ENCODE results near the gene LENG1.

LENG1 gene

GRCh38 chr19:54164369-54165068, 5.0 kb upstream of the LENG1 start:
- no peaks in the 10 kb centered on the region for H3K9me3 ChIP-seq (ENCODE audit: insufficient read depth, low read depth, low read length)
- H3K4me3 ChIP-seq (ENCODE audit: low read length, poor library complexity, severe bottlenecking): no peak overlapping the region
- peaks cover 19% of the 10 kb centered on the region; the same call in 1 of the 2 replicates for H3K79me2 ChIP-seq (ENCODE audit: insufficient read depth, low read length)
- H3F3A ChIP-seq (ENCODE audit: low read depth): no peaks in the 10 kb centered on the region
- no peaks in the 10 kb centered on the region for H3K36me3 ChIP-seq (ENCODE audit: insufficient read depth, low read length)
- no peaks in the 10 kb centered on the region for H3K9me2 ChIP-seq (replicated peaks; ENCODE audit: low read depth, low read length)
- H3K9ac ChIP-seq (ENCODE audit: low read depth, low read length, poor library complexity, severe bottlenecking): no peak overlapping the region
- H4K20me1 ChIP-seq (ENCODE audit: insufficient read depth, low read length, poor library complexity, severe bottlenecking): no peaks in the 10 kb centered on the region
- H2AFZ ChIP-seq (ENCODE audit: low read length): no peak overlapping the region
- peaks cover 8% of the 10 kb centered on the region for H3K4me1 ChIP-seq (ENCODE audit: insufficient read depth, low read length, poor library complexity, severe bottlenecking)
- TF ChIP-seq EZH2phosphoT487 (IDR thresholded peaks at IDR 0.05; ENCODE audit: borderline replicate concordance) (no peak), CTCF (conservative IDR thresholded peaks at IDR 0.05; ENCODE audit: low read length) (no peak)
- no peak overlapping the region for H3K4me2 ChIP-seq (ENCODE audit: low read depth, low read length, poor library complexity, severe bottlenecking)
- H3K27me3 ChIP-seq (ENCODE audit: insufficient read depth, low read length, poor library complexity, severe bottlenecking): no peaks in the 10 kb centered on the region

GRCh38 chr19:54162884-54163283, 3.4 kb upstream of the LENG1 start:
- peaks cover 12% of the 10 kb centered on the region for H4K20me1 ChIP-seq (ENCODE audit: insufficient read depth, low read length, poor library complexity, severe bottlenecking)
- peaks cover 33% of the 10 kb centered on the region for H3K79me2 ChIP-seq (ENCODE audit: insufficient read depth, low read length)
- no peak overlapping the region for H2AFZ ChIP-seq (ENCODE audit: low read length)
- H3K4me3 ChIP-seq (ENCODE audit: low read length, poor library complexity, severe bottlenecking): no peak overlapping the region
- H3K36me3 ChIP-seq (ENCODE audit: insufficient read depth, low read length): no peaks in the 10 kb centered on the region
- H3K9me2 ChIP-seq (replicated peaks; ENCODE audit: low read depth, low read length): no peaks in the 10 kb centered on the region
- H3K9me3 ChIP-seq (ENCODE audit: insufficient read depth, low read depth, low read length): no peaks in the 10 kb centered on the region
- no peak for TF ChIP-seq CTCF (conservative IDR thresholded peaks at IDR 0.05; ENCODE audit: low read length)
- TF ChIP-seq EZH2phosphoT487 (IDR thresholded peaks at IDR 0.05; ENCODE audit: borderline replicate concordance): no peak
- H3K9ac ChIP-seq (ENCODE audit: low read depth, low read length, poor library complexity, severe bottlenecking): no peak overlapping the region
- H3K4me1 ChIP-seq (ENCODE audit: insufficient read depth, low read length, poor library complexity, severe bottlenecking): peaks cover 21% of the 10 kb centered on the region
- no peak overlapping the region for H3K4me2 ChIP-seq (ENCODE audit: low read depth, low read length, poor library complexity, severe bottlenecking)
- no peaks in the 10 kb centered on the region for H3K27me3 ChIP-seq (ENCODE audit: insufficient read depth, low read length, poor library complexity, severe bottlenecking)
- no peaks in the 10 kb centered on the region for H3F3A ChIP-seq (ENCODE audit: low read depth)

GRCh38 chr19:54162241-54162805, 2.8 kb upstream of the LENG1 start:
- Histone ChIP-seq H3F3A (ENCODE audit: low read depth) (no peaks in the 10 kb centered on the region), H3K79me2 (ENCODE audit: insufficient read depth, low read length) (peaks cover 35% of the 10 kb centered on the region), H3K36me3 (ENCODE audit: insufficient read depth, low read length) (no peaks in the 10 kb centered on the region), H4K20me1 (ENCODE audit: insufficient read depth, low read length, poor library complexity, severe bottlenecking) (peaks cover 12% of the 10 kb centered on the region), H3K4me3 (ENCODE audit: low read length, poor library complexity, severe bottlenecking) (no peak overlapping the region), H3K27me3 (ENCODE audit: insufficient read depth, low read length, poor library complexity, severe bottlenecking) (no peaks in the 10 kb centered on the region), H3K9me2 (replicated peaks; ENCODE audit: low read depth, low read length) (no peaks in the 10 kb centered on the region), H2AFZ (ENCODE audit: low read length) (no peak overlapping the region), H3K4me2 (ENCODE audit: low read depth, low read length, poor library complexity, severe bottlenecking) (no peak overlapping the region), H3K4me1 (ENCODE audit: insufficient read depth, low read length, poor library complexity, severe bottlenecking) (peaks cover 21% of the 10 kb centered on the region), H3K9me3 (ENCODE audit: insufficient read depth, low read depth, low read length) (no peaks in the 10 kb centered on the region), H3K9ac (ENCODE audit: low read depth, low read length, poor library complexity, severe bottlenecking) (no peak overlapping the region)
- TF ChIP-seq CTCF (conservative IDR thresholded peaks at IDR 0.05; ENCODE audit: low read length): no peak
